GM23248 (cell line): ENCODE data around the gene BDNF. TPM values are rescaled to one million over a fixed set of nuclear protein-coding genes. Genes with fewer than 3 reads are reported as not detected.
A peak's percentile ranks its signal among the peaks of the same experiment; 100 is the strongest.

Source experiments
- DNase-seq: peaks from one replicate; pipeline ENCODE4 v3.0.0-alpha.2; 2015
- H2AFZ ChIP-seq: fragments of 200-600 bp; sonication (generic); 2 replicates; pipeline ENCODE4 v1.6.1; 2016; ENCODE audit warnings: antibody characterized with exemption
- H3F3A ChIP-seq: fragments of 200-600 bp; sonication (generic); 2 replicates; pipeline ENCODE4 v1.6.1; 2016; ENCODE audit warnings: mild to moderate bottlenecking, antibody characterized with exemption, mixed run types; ENCODE audit not compliant: insufficient read depth
- H3K27ac ChIP-seq: fragments of 200-600 bp; sonication (generic); 2 replicates; pipeline ENCODE4 v1.5.1; 2016; ENCODE audit warnings: mild to moderate bottlenecking
- H3K27me3 ChIP-seq: fragments of 200-600 bp; sonication (generic); replicated peaks from 2 replicates; pipeline ENCODE4 v1.6.1; 2016; ENCODE audit warnings: mild to moderate bottlenecking; ENCODE audit not compliant: insufficient read depth
- H3K36me3 ChIP-seq: fragments of 200-600 bp; sonication (generic); 2 replicates; pipeline ENCODE4 v1.6.1; 2016; ENCODE audit warnings: low read depth, mild to moderate bottlenecking
- H3K4me1 ChIP-seq: fragments of 200-600 bp; sonication (generic); 2 replicates; pipeline ENCODE4 v1.6.1; 2016; ENCODE audit warnings: mild to moderate bottlenecking; ENCODE audit not compliant: insufficient read depth
- H3K4me2 ChIP-seq: fragments of 200-600 bp; sonication (generic); one replicate; pipeline ENCODE4 v1.6.1; 2016; ENCODE audit warnings: mild to moderate bottlenecking; ENCODE audit not compliant: unreplicated experiment
- H3K4me3 ChIP-seq: fragments of 200-600 bp; sonication (generic); 2 replicates; pipeline ENCODE4 v1.5.1; 2016; ENCODE audit warnings: mild to moderate bottlenecking
- H3K79me2 ChIP-seq: fragments of 200-600 bp; sonication (generic); 2 replicates; pipeline ENCODE4 v1.6.1; 2016; ENCODE audit warnings: mild to moderate bottlenecking; ENCODE audit not compliant: insufficient read depth
- H3K9ac ChIP-seq: fragments of 200-600 bp; sonication (generic); 2 replicates; pipeline ENCODE4 v1.6.1; 2016; ENCODE audit warnings: mild to moderate bottlenecking
- H3K9me2 ChIP-seq: fragments of 200-600 bp; sonication (generic); 2 replicates; pipeline ENCODE4 v1.6.1; 2016; ENCODE audit warnings: mixed run types, mild to moderate bottlenecking, moderate library complexity; ENCODE audit not compliant: insufficient read depth
- H3K9me3 ChIP-seq: fragments of 200-600 bp; sonication (generic); one replicate; pipeline ENCODE4 v1.6.1; 2017; ENCODE audit warnings: low read depth
- H4K20me1 ChIP-seq: fragments of 200-600 bp; sonication (generic); 2 replicates; pipeline ENCODE4 v1.6.0; 2016; ENCODE audit not compliant: insufficient read depth
- EZH2 ChIP-seq: fragments of 200-600 bp; sonication (generic); IDR thresholded peaks from 2 replicates; pipeline ENCODE4 v1.6.1; 2018; ENCODE audit warnings: antibody characterized with exemption, mild to moderate bottlenecking; ENCODE audit not compliant: insufficient read depth, poor library complexity, severe bottlenecking
- EZH2phosphoT487 ChIP-seq: fragments of 200-600 bp; sonication (generic); IDR thresholded peaks from 2 replicates; pipeline ENCODE4 v1.6.1; 2018; ENCODE audit warnings: antibody characterized with exemption, moderate library complexity, mild to moderate bottlenecking, low read depth; ENCODE audit not compliant: insufficient read depth
- WGBS, 2 experiments: methylation state at CpG; one replicate each; pipeline ENCODE4 v1.1.6; 2015 to 2017; ENCODE audit warnings: low lambda C conversion rate in 2 of 2, low coverage in 1 of 2; ENCODE audit errors: missing lambda C conversion rate in 2 of 2; 5-methylcytosine and 5-hydroxymethylcytosine counted together
- in situ Hi-C: fragments of 300-500 bp; cut with MboI; formaldehyde crosslinking; loops from 2 replicates; pipeline ENCODE4 v1.15.0; 2020
- polyA plus RNA-seq: library from polyadenylated mRNA; unstranded; fragments of >200 nt; fragmentation: Nextera tagmentation; extraction: Ambion mirVana; gene quantifications from 2 replicates; pipeline ENCODE4 v1.2.1, GENCODE V29; 2016
- total RNA-seq: library from RNA; depleted of rRNA; stranded (reverse); fragments of >200 nt; shearing (Covaris generic); gene quantifications from 2 replicates; pipeline ENCODE4 v1.2.3, GENCODE V29; 2014

The BDNF gene
- total and polyA plus RNA-seq, 2 experiments from 2014 or later, result 58.1 to 63.6 TPM

GRCh38 chr11:27718346-27718862 is 18.1 kb upstream of the BDNF start:
- peaks cover 17% of the 10 kb centered on the region for H3K27me3 ChIP-seq
- no peaks in the 10 kb centered on the region for H3K9me2 ChIP-seq
- in situ Hi-C loops, result loop anchor here (10.0 to 25.0 kb wide), 3 partner anchors 394 to 1444 kb away; partner anchors contain the start of genes KIF18A and METTL15
- H3K27ac ChIP-seq, result peak overlapping the region; percentile 83
- H3K79me2 ChIP-seq, result no peaks in the 10 kb centered on the region
- H3K4me3 ChIP-seq, result peak overlapping the region; percentile 85
- no peaks in the 10 kb centered on the region for H3K36me3 ChIP-seq
- peaks cover 10% of the 10 kb centered on the region for H3F3A ChIP-seq
- peak overlapping the region; percentile 81 for H3K9ac ChIP-seq
- peaks cover 22% of the 10 kb centered on the region for H3K4me1 ChIP-seq
- no peaks in the 10 kb centered on the region for H4K20me1 ChIP-seq
- DNase-seq, result peak; percentile 92
- H3K9me3 ChIP-seq, result no peaks in the 10 kb centered on the region
- H2AFZ ChIP-seq, result peak overlapping the region; percentile 82
- TF ChIP-seq EZH2phosphoT487 (no peak), EZH2 (no peak)
- WGBS, 2 experiments, result 2 to 3% methylated on average over 26 to 30 of the region's 30 CpGs
- peak overlapping the region; percentile 87 for H3K4me2 ChIP-seq

- in situ Hi-C loops, result loop anchor here (10.0 to 25.0 kb wide), 3 partner anchors 394 to 1444 kb away; partner anchors contain the start of genes KIF18A and METTL15
- peak overlapping the region; percentile 81 for H3K9ac ChIP-seq
- H3K79me2 ChIP-seq, result no peaks in the 10 kb centered on the region
- peak overlapping the region; percentile 76 for H3K4me2 ChIP-seq
- no peaks in the 10 kb centered on the region for H3K9me3 ChIP-seq
- peaks cover 13% of the 10 kb centered on the region for H3K27me3 ChIP-seq
- TF ChIP-seq EZH2phosphoT487, result no peak
- no peak for TF ChIP-seq EZH2
- peak; percentile 49 for DNase-seq
- H3K27ac ChIP-seq, result peak overlapping the region; percentile 73
- peaks cover 22% of the 10 kb centered on the region for H3K4me1 ChIP-seq
- H3K9me2 ChIP-seq, result no peaks in the 10 kb centered on the region
- peaks cover 10% of the 10 kb centered on the region for H3F3A ChIP-seq
- H3K36me3 ChIP-seq, result no peaks in the 10 kb centered on the region
- no peaks in the 10 kb centered on the region for H4K20me1 ChIP-seq
- 8 to 11% methylated on average over 8 of the region's 8 CpGs for WGBS, 2 experiments
- peak overlapping the region; percentile 82 for H2AFZ ChIP-seq
- peak overlapping the region; percentile 85 for H3K4me3 ChIP-seq
These were observed 17.6 kb upstream of the BDNF start for GRCh38 chr11:27717801-27718229.

GRCh38 chr11:27717377-27717776 is 17.1 kb upstream of the BDNF start:
- in situ Hi-C loops, result loop anchor here (10.0 to 25.0 kb wide), 3 partner anchors 395 to 1445 kb away; partner anchors contain the start of genes KIF18A and METTL15
- peak overlapping the region; percentile 73 for H3K27ac ChIP-seq
- DNase-seq, result peak; percentile 51

GRCh38 chr11:27716835-27717234 is 16.6 kb upstream of the BDNF start:
- 0 to 12% methylated on average over 2 of the region's 2 CpGs for WGBS, 2 experiments
- Histone ChIP-seq H3K9me3 (no peaks in the 10 kb centered on the region), H3K36me3 (no peaks in the 10 kb centered on the region), H3K9me2 (no peaks in the 10 kb centered on the region), H3K79me2 (no peaks in the 10 kb centered on the region), H3K27me3 (peaks cover 11% of the 10 kb centered on the region), H3K9ac (no peak overlapping the region), H3F3A (peaks cover 10% of the 10 kb centered on the region), H3K27ac (peak overlapping the region; percentile 13; the same call in 1 of the 2 replicates), H3K4me2 (peak overlapping the region; percentile 76), H3K4me3 (no peak overlapping the region), H3K4me1 (peaks cover 21% of the 10 kb centered on the region), H4K20me1 (no peaks in the 10 kb centered on the region), H2AFZ (no peak overlapping the region)
- TF ChIP-seq EZH2phosphoT487 (no peak), EZH2 (no peak)
- peak; percentile 71 for DNase-seq
- in situ Hi-C loops, result loop anchor here (10.0 to 25.0 kb wide), 3 partner anchors 395 to 1445 kb away; partner anchors contain the start of genes KIF18A and METTL15

More at GRCh38 chr11:27717377-27717776, 17.1 kb upstream of the BDNF start:
- Histone ChIP-seq H3K4me2 (peak overlapping the region; percentile 76), H3K9me3 (no peaks in the 10 kb centered on the region), H3K79me2 (no peaks in the 10 kb centered on the region), H3K4me3 (peak overlapping the region; percentile 85), H2AFZ (peak overlapping the region; percentile 82), H3K9me2 (no peaks in the 10 kb centered on the region), H3K36me3 (no peaks in the 10 kb centered on the region), H3K27me3 (peaks cover 13% of the 10 kb centered on the region), H3K4me1 (peaks cover 22% of the 10 kb centered on the region), H4K20me1 (no peaks in the 10 kb centered on the region), H3K9ac (peak overlapping the region; percentile 81; the same call in 1 of the 2 replicates), H3F3A (peaks cover 10% of the 10 kb centered on the region)
- TF ChIP-seq EZH2 (no peak), EZH2phosphoT487 (no peak)
